GM19438 (cell line): Measurements from ENCODE around the gene FAM180B.

Experiments
- ATAC-seq: cut with Tn5 transposase; IDR thresholded peaks from one replicate; pipeline ENCODE4 v1.9.1; 2021; ENCODE audit warnings: low read depth; ENCODE audit not compliant: unreplicated experiment

Gene FAM180B

GRCh38 chr11:47566149-47566698 is 20.3 kb upstream of the FAM180B start:
- ATAC-seq, result no peak

GRCh38 chr11:47569646-47570045 is 16.8 kb upstream of the FAM180B start:
- ATAC-seq, result no peak

- ATAC-seq, result no peak
These were observed 15.7 kb upstream of the FAM180B start for GRCh38 chr11:47570651-47571356.

- no peak for ATAC-seq
These were observed 15.1 kb upstream of the FAM180B start for GRCh38 chr11:47571357-47571729.

- no peak for ATAC-seq
These were observed 14.6 kb upstream of the FAM180B start for GRCh38 chr11:47571895-47572294.

GRCh38 chr11:47572715-47573255 is 13.7 kb upstream of the FAM180B start:
- ATAC-seq, result no peak

GRCh38 chr11:47573321-47573720 is 13.2 kb upstream of the FAM180B start:
- no peak for ATAC-seq

GRCh38 chr11:47577460-47578041 is 8.9 kb upstream of the FAM180B start:
- ATAC-seq, result no peak

- peak; percentile 89 for ATAC-seq
These were observed 7.7 kb upstream of the FAM180B start, which contains the start of the genes KBTBD4 and NDUFS3 for GRCh38 chr11:47578524-47579494. Gene KBTBD4 (minus strand): TSS chr11:47578970. CDS start chr11:47578951, 19 bp downstream. Gene NDUFS3 (plus strand): TSS chr11:47579074. CDS start chr11:47579092, 18 bp downstream.

- no peak for ATAC-seq
These were observed 2.6 kb upstream of the FAM180B start for GRCh38 chr11:47583844-47584243.

- no peak for ATAC-seq
These were observed 700 bp downstream of the FAM180B start for GRCh38 chr11:47587039-47587716.

GRCh38 chr11:47587723-47588326 is 1.3 kb downstream of the FAM180B start:
- no peak for ATAC-seq

GRCh38 chr11:47589118-47589517 is 2.6 kb downstream of the FAM180B start:
- ATAC-seq, result no peak

- no peak for ATAC-seq
These were observed 3.1 kb downstream of the FAM180B start for GRCh38 chr11:47589584-47589976.

- ATAC-seq, result no peak
These were observed 3.7 kb downstream of the FAM180B start for GRCh38 chr11:47589977-47590861.

- ATAC-seq, result no peak
These were observed 5.3 kb downstream of the FAM180B start for GRCh38 chr11:47591764-47592163.

- ATAC-seq, result no peak
These were observed 5.8 kb downstream of the FAM180B start for GRCh38 chr11:47592251-47592650.

- no peak for ATAC-seq
These were observed 6.5 kb downstream of the FAM180B start for GRCh38 chr11:47592970-47593369.
